GM12878 (cell line): ENCODE measurements around the gene FAM187B. TPM values are rescaled to one million over a fixed set of nuclear protein-coding genes. Genes with fewer than 3 reads are reported as not detected.
A peak's percentile ranks its signal among the peaks of the same experiment; 100 is the strongest.

ENCODE experiments used
- ATF7 ChIP-seq: fragments of 450-650 bp; IDR thresholded peaks from 2 replicates; pipeline ENCODE4 v1.6.1; 2016; ENCODE audit warnings: low read depth, mild to moderate bottlenecking
- BHLHE40 ChIP-seq, 2 experiments: fragments of 450-650 bp in 1 of 2; IDR thresholded peaks; 2 replicates each; pipeline ENCODE4 v1.6.1; 2011 to 2017; ENCODE audit warnings: low read depth in 2 of 2, borderline replicate concordance in 1 of 2, improper control_type of control experiment in 1 of 2, low read length in 1 of 2, mild to moderate bottlenecking in 1 of 2
- CHD1 ChIP-seq: IDR thresholded peaks from 2 replicates; pipeline ENCODE4 v1.6.1; 2012; ENCODE audit warnings: low read depth, low read length, improper control_type of control experiment
- CHD2 ChIP-seq: IDR thresholded peaks from 2 replicates; pipeline ENCODE4 v1.6.1; 2011; ENCODE audit warnings: low read depth, low read length, improper control_type of control experiment, borderline replicate concordance
- CUX1 ChIP-seq: IDR thresholded peaks from 2 replicates; pipeline ENCODE4 v1.6.1; 2012; ENCODE audit warnings: improper control_type of control experiment, low read depth, low read length; ENCODE audit not compliant: insufficient replicate concordance
- E2F4 ChIP-seq: IDR thresholded peaks from 2 replicates; pipeline ENCODE4 v1.6.1; 2012; ENCODE audit warnings: low read depth, low read length, improper control_type of control experiment
- E2F8 ChIP-seq: fragments of 450-650 bp; IDR thresholded peaks from 2 replicates; pipeline ENCODE4 v1.6.1; 2018; ENCODE audit warnings: mild to moderate bottlenecking, low read depth, moderate library complexity; ENCODE audit not compliant: partially characterized antibody
- HCFC1 ChIP-seq: fragments of 150-350 bp; IDR thresholded peaks from 2 replicates; pipeline ENCODE4 v1.6.1; 2014; ENCODE audit warnings: low read length
- HDAC2 ChIP-seq: fragments of 200-600 bp; sonication (generic); IDR thresholded peaks from 2 replicates; pipeline ENCODE4 v1.6.1; 2017
- KDM1A ChIP-seq: fragments of 200-600 bp; sonication (generic); IDR thresholded peaks from 2 replicates; pipeline ENCODE4 v1.6.1; 2016; ENCODE audit warnings: borderline replicate concordance
- MTA3 ChIP-seq: IDR thresholded peaks from 2 replicates; pipeline ENCODE4 v1.6.1; 2012; ENCODE audit warnings: low read length, inconsistent platforms, borderline replicate concordance
- MXI1 ChIP-seq: fragments of 150-350 bp; IDR thresholded peaks from 2 replicates; pipeline ENCODE4 v1.6.1; 2011; ENCODE audit warnings: low read depth, mild to moderate bottlenecking, inconsistent platforms, low read length, improper control_type of control experiment
- PBX3 ChIP-seq: IDR thresholded peaks from 2 replicates; pipeline ENCODE4 v1.6.1; 2011; ENCODE audit warnings: mild to moderate bottlenecking, low read depth, low read length, moderate library complexity; ENCODE audit not compliant: insufficient replicate concordance
- SUZ12 ChIP-seq: fragments of 200-600 bp; sonication (generic); IDR thresholded peaks from one replicate; pipeline ENCODE4 v1.6.1; 2018; ENCODE audit warnings: antibody characterized with exemption, mild to moderate bottlenecking; ENCODE audit not compliant: unreplicated experiment
- ZNF207 ChIP-seq: fragments of 450-650 bp; IDR thresholded peaks from 2 replicates; pipeline ENCODE4 v1.6.1; 2014; ENCODE audit warnings: antibody characterized with exemption, mild to moderate bottlenecking, borderline replicate concordance
- ZZZ3 ChIP-seq: IDR thresholded peaks from 2 replicates; pipeline ENCODE4 v1.6.1; 2011; ENCODE audit warnings: low read depth; ENCODE audit not compliant: control insufficient read depth, insufficient read length
- polyA plus RNA-seq, 11 experiments: library from polyadenylated mRNA; depleted of rRNA in 4 of 11; unstranded in 6 of 11; stranded (reverse) in 5 of 11; fragments of >200 nt; fragmentation: Nextera tagmentation in 4 of 11; fragmentation: Illumina TruSeq in 1 of 11; extraction: Ambion mirVana in 4 of 11; extraction: Trizol in 1 of 11; gene quantifications; 1 replicate in 1 of 11; 2 replicates in 10 of 11; pipeline versions ENCODE4 v1.2.1 to v1.2.3, GENCODE V29; 2011 to 2016; ENCODE audit warnings: inconsistent platforms in 2 of 11, missing spikeins in 2 of 11, low read depth in 1 of 11
- total RNA-seq, 4 experiments: library from RNA; depleted of rRNA in 3 of 4; stranded (reverse); fragments of >200 nt in 3 of 4; fragmentation: Illumina TruSeq in 1 of 4; extraction: Trizol in 1 of 4; gene quantifications; 2 replicates each; pipeline versions ENCODE4 v1.2.1 to v1.2.3, GENCODE V29; 2013 to 2021

FAM187B gene
- total and polyA plus RNA-seq, 10 of the 15 experiments (the other 5 are each of a cell fraction or from before 2014, with no cell fraction given) = 0.05 TPM; not detected in 9

- TF ChIP-seq E2F4 (no peak), CUX1 (no peak), E2F8 (peak; percentile 52), PBX3 (peak; percentile 25), CHD1 (no peak), MTA3 (no peak; the same call in 1 of the 2 replicates), ZZZ3 (no peak), CHD2 (peak; percentile 87), HCFC1 (peak; percentile 40), SUZ12 (no peak), KDM1A (0 out of 2 replicates have a peak, but pooled peaks have one; percentile 46), ATF7 (peak; percentile 82), BHLHE40 (IDR thresholded peaks at IDR 0.05; ENCODE audit: borderline replicate concordance in 1 of 2, low read depth in 2 of 2, low read length in 1 of 2) (peak; percentile 42 to 51; a peak in 3 of 4 replicates), ZNF207 (0 out of 2 replicates have a peak, but pooled peaks have one; percentile 45), HDAC2 (0 out of 2 replicates have a peak, but pooled peaks have one; percentile 37), MXI1 (no peak)
Observed at GRCh38 chr19:35204799-35205732, 23.5 kb downstream of the FAM187B start (continued).
